ENCODE measurements around the gene TTC22.

GRCh38 chr1:54772951-54773350 is 28.2 kb downstream of the TTC22 start:
- TF ChIP-seq CTCF (IDR thresholded peaks at IDR 0.05; ENCODE audit: poor library complexity) (no peak), EZH2phosphoT487 (IDR thresholded peaks at IDR 0.05; ENCODE audit: low read depth, severe bottlenecking, unreplicated experiment) (no peak)

Measured in hepatocyte (in vitro differentiated cells).